ENCODE results near the gene ITGAV. TPM values are rescaled to one million over a fixed set of nuclear protein-coding genes. Genes with fewer than 3 reads are reported as not detected.

ITGAV gene
- total and polyA plus RNA-seq, 4 donors = 27.9 to 146 (median 88.9) TPM

DNA sequence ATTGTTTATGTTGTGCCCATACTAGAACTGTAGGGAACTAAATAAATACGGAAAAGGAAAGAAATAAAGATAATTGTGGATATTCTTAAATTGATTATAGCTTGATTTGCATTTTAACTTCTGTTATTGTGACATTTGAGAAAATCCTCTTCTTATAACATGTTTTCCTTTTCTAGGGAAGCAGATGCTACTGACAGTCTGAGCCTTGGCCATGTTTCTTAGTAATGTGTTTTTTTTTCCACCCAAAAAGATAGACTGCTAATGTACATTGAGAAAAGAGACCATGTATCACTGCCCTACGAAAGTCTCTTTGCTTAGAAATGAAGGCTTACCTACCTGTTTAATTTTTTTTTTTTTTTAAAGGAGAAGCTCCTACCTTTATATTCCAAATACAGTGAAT lies 22.2 kb downstream of the ITGAV start:
- no peak overlapping the region for H3K4me3 ChIP-seq (ENCODE audit: low read length in 2 of 2)
- WGBS, 2 donors = 97% methylated on average over 2 of the region's 2 CpGs
- no peaks in the 10 kb centered on the region for H3K36me3 ChIP-seq (ENCODE audit: control insufficient read depth in 1 of 2, insufficient read depth in 2 of 2, low read length in 1 of 2)
- no peak for ATAC-seq (ENCODE audit: low FRiP score)
- no peaks in the 10 kb centered on the region for H3K4me1 ChIP-seq (ENCODE audit: control insufficient read depth in 1 of 2, insufficient read depth in 2 of 2, low read length in 2 of 2)
- no peak for DNase-seq
- no peaks in the 10 kb centered on the region for H3K27me3 ChIP-seq (ENCODE audit: control insufficient read depth in 1 of 2, insufficient read depth in 2 of 2, low read length in 1 of 2)
- H3K9me3 ChIP-seq (ENCODE audit: control insufficient read depth, low read length) = no peaks in the 10 kb centered on the region
- intact Hi-C loops (cut with DNase I) = no loop called here
- no peak overlapping the region for H3K27ac ChIP-seq (ENCODE audit: low read depth in 1 of 2, low read length in 2 of 2)

DNA sequence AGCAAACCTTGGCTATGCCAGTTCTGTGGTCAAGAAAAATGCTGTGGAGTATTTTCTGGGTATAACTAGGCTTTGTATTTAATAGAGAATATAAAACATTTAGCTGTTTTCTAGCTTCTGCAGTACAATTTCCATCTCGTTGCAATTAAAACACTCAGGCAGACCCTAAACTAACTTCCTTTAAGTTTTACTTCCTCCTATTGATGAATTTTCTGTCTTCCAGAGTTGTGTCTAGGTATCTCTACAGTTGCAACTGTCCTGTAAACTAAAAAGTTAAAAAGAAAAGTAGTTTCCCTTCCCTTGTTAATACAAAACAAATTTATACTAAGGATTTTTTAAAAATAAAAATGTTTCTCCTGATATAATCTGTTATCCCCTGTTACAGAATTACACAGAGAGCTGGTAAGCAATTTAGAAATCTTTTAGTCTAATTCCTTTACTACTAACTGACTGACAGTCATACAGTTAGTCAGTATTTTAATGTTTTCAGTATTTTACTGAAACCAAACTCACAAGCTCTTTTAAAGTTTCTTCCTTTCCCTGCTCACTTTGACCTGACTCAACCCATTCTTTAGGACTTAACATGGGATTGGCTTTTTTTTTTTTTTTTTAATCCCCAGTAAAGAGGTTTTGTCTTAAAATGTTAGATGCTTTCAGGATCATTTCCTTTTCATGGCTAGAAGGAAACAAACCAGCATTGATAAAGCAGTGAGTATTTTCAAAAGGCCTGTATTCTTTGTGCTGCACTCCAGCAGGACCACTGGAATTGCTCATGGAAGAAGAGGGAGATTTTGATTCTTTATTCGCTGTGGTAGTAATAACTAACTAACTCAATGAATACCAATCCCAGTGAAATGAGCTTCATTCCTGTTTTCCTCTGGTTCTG lies 22.9 kb downstream of the ITGAV start:
- no peak overlapping the region for H3K4me3 ChIP-seq (ENCODE audit: low read length in 2 of 2)
- no peak overlapping the region for H3K27ac ChIP-seq (ENCODE audit: low read depth in 1 of 2, low read length in 2 of 2)
- no peaks in the 10 kb centered on the region for H3K9me3 ChIP-seq (ENCODE audit: control insufficient read depth, low read length)
- no peak for DNase-seq
- H3K4me1 ChIP-seq (ENCODE audit: control insufficient read depth in 1 of 2, insufficient read depth in 2 of 2, low read length in 2 of 2) = no peaks in the 10 kb centered on the region
- H3K36me3 ChIP-seq (ENCODE audit: control insufficient read depth in 1 of 2, insufficient read depth in 2 of 2, low read length in 1 of 2) = no peaks in the 10 kb centered on the region
- 68 to 70% methylated on average over 2 of the region's 2 CpGs for WGBS, 2 donors
- no peak for ATAC-seq (ENCODE audit: low FRiP score)
- intact Hi-C loops (cut with DNase I) = no loop called here
- H3K27me3 ChIP-seq (ENCODE audit: control insufficient read depth in 1 of 2, insufficient read depth in 2 of 2, low read length in 1 of 2) = no peaks in the 10 kb centered on the region

DNA sequence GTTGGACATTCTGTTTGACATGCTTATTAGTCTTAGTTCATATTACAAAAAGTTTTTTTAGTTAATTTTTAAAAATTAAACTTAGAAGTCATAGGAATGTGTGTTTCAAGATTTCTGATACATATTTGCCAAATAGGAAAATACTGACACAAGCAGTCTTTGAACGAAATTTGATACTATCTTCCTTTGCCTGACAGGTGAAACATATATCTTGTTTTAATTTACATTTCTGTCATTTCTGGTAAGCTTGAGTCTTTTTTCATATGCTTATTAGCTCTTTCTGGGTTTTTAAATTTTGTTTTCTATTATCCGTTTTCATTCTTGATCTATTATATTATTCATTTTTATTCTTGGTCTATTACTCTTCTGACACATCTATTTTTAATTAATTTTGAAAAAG lies 24.5 kb downstream of the ITGAV start:
- intact Hi-C loops (cut with DNase I) = no loop called here

DNA sequence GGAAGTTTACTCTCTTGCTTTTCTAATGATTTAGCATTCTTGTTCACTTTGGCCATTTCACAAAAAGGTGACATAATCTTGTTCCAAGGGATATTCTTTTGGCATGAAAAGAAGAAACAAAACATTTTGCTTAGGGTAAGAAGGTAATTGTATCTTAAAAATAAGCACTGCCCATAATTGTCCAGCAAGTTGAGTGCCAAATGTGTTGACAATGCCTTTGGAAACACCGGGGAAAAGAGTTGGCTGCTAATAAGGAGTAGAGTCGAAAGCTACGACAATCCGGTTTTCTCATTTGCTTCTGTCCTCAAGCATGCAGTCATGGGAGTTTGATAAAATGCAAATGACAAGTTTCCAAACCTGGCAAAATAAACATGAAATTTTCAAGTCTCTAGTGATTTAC lies 27.3 kb downstream of the ITGAV start:
- no peaks in the 10 kb centered on the region for H3K9me3 ChIP-seq (ENCODE audit: control insufficient read depth, low read length)
- H3K4me1 ChIP-seq (ENCODE audit: control insufficient read depth in 1 of 2, insufficient read depth in 2 of 2, low read length in 2 of 2) = no peaks in the 10 kb centered on the region
- 44 to 59% methylated on average over 4 of the region's 4 CpGs for WGBS, 2 donors
- no peaks in the 10 kb centered on the region for H3K36me3 ChIP-seq (ENCODE audit: control insufficient read depth in 1 of 2, insufficient read depth in 2 of 2, low read length in 1 of 2)
- ATAC-seq (ENCODE audit: low FRiP score) (no peak), DNase-seq (no peak)
- no peak overlapping the region for H3K27ac ChIP-seq (ENCODE audit: low read depth in 1 of 2, low read length in 2 of 2)
- no peak overlapping the region for H3K4me3 ChIP-seq (ENCODE audit: low read length in 2 of 2)
- H3K27me3 ChIP-seq (ENCODE audit: control insufficient read depth in 1 of 2, insufficient read depth in 2 of 2, low read length in 1 of 2) = no peaks in the 10 kb centered on the region
- intact Hi-C loops (cut with DNase I) = no loop called here

More for the DNA sequence above, 24.5 kb downstream of the ITGAV start:
- Histone ChIP-seq H3K4me3 (ENCODE audit: low read length in 2 of 2) (no peak overlapping the region), H3K4me1 (ENCODE audit: control insufficient read depth in 1 of 2, insufficient read depth in 2 of 2, low read length in 2 of 2) (no peaks in the 10 kb centered on the region), H3K36me3 (ENCODE audit: control insufficient read depth in 1 of 2, insufficient read depth in 2 of 2, low read length in 1 of 2) (no peaks in the 10 kb centered on the region), H3K27me3 (ENCODE audit: control insufficient read depth in 1 of 2, insufficient read depth in 2 of 2, low read length in 1 of 2) (no peaks in the 10 kb centered on the region), H3K9me3 (ENCODE audit: control insufficient read depth, low read length) (no peaks in the 10 kb centered on the region), H3K27ac (ENCODE audit: low read depth in 1 of 2, low read length in 2 of 2) (no peak overlapping the region)
- no peak for DNase-seq
- no peak for ATAC-seq (ENCODE audit: low FRiP score)
- 80 to 90% methylated on average over 2 of the region's 2 CpGs for WGBS, 2 donors

DNA sequence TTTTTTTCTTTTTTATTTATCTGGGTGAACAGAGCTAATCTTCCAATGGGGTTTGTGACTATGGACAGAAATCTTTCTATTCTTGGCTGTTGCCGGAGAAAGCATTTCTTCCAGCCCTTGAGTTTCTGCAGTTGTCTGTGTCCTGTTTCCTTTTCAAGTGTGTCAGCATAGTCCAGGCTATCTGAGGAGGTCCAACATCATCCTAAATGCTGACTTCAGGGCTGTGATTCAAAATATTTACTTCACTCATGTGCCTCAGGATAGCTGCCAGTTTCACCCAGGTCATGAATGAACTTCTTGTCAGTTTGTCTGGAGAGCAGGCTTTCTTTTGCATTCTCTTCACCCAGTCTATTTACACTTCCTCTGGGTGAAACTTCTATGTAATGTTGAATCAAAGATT lies 27.9 kb downstream of the ITGAV start:
- no peaks in the 10 kb centered on the region for H3K4me1 ChIP-seq (ENCODE audit: control insufficient read depth in 1 of 2, insufficient read depth in 2 of 2, low read length in 2 of 2)
- H3K9me3 ChIP-seq (ENCODE audit: control insufficient read depth, low read length) = no peaks in the 10 kb centered on the region
- no peak overlapping the region for H3K4me3 ChIP-seq (ENCODE audit: low read length in 2 of 2)
- H3K27ac ChIP-seq (ENCODE audit: low read depth in 1 of 2, low read length in 2 of 2) = no peak overlapping the region
- no peaks in the 10 kb centered on the region for H3K36me3 ChIP-seq (ENCODE audit: control insufficient read depth in 1 of 2, insufficient read depth in 2 of 2, low read length in 1 of 2)
- no peak for ATAC-seq (ENCODE audit: low FRiP score)
- intact Hi-C loops (cut with DNase I) = no loop called here
- 89 to 90% methylated on average over 1 of the region's 1 CpG for WGBS, 2 donors
- no peak for DNase-seq
- H3K27me3 ChIP-seq (ENCODE audit: control insufficient read depth in 1 of 2, insufficient read depth in 2 of 2, low read length in 1 of 2) = no peaks in the 10 kb centered on the region

DNA sequence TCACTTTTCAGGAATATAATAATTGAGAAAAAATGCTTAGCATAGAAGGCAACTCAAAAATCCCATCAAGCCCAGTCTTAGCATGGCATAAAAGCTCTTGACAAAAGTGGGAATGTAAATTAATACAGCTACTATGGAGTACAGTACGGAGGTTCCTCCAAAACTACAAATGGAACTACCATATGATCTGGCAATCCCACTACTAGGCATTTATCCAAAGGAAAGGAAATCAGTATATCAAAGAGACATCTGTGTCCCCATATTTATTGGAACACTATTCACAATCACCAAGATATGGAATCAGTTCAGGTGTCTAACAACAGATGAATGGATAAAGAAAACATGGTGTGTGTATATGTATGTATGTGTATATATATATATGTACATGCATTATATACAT lies 28.8 kb downstream of the ITGAV start:
- no peaks in the 10 kb centered on the region for H3K4me1 ChIP-seq (ENCODE audit: control insufficient read depth in 1 of 2, insufficient read depth in 2 of 2, low read length in 2 of 2)
- WGBS, 2 donors = 100% methylated on average over 1 of the region's 1 CpG
- no peaks in the 10 kb centered on the region for H3K36me3 ChIP-seq (ENCODE audit: control insufficient read depth in 1 of 2, insufficient read depth in 2 of 2, low read length in 1 of 2)
- intact Hi-C loops (cut with DNase I) = no loop called here
- H3K27ac ChIP-seq (ENCODE audit: low read depth in 1 of 2, low read length in 2 of 2) = no peak overlapping the region
- H3K9me3 ChIP-seq (ENCODE audit: control insufficient read depth, low read length) = no peaks in the 10 kb centered on the region
- H3K27me3 ChIP-seq (ENCODE audit: control insufficient read depth in 1 of 2, insufficient read depth in 2 of 2, low read length in 1 of 2) = no peaks in the 10 kb centered on the region
- DNase-seq (no peak), ATAC-seq (ENCODE audit: low FRiP score) (no peak)
- H3K4me3 ChIP-seq (ENCODE audit: low read length in 2 of 2) = no peak overlapping the region

DNA sequence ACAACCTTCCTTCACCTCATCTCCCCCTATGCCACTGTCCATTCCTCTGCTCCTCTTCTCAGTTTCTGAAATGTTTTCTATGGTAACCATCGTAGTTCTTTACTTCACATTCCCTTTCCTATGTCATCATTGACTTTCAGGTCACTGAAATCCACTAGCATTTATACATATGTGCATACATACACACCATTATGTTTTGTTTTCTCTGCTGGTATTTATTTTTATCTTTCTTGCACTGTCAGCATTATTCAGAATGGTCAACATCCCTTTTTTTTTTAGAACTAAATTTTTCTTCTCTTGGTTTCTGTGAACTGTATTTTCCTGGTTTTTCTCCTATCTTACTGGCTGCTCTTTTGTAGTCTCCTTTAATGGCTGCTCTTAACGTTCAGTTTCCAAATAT lies 33.2 kb downstream of the ITGAV start:
- H3K36me3 ChIP-seq (ENCODE audit: control insufficient read depth in 1 of 2, insufficient read depth in 2 of 2, low read length in 1 of 2) = peaks cover 0 to 9% of the 10 kb centered on the region in 2 donors
- H3K9me3 ChIP-seq (ENCODE audit: control insufficient read depth, low read length) = no peaks in the 10 kb centered on the region
- intact Hi-C loops (cut with DNase I) = no loop called here
- H3K27ac ChIP-seq (ENCODE audit: low read depth in 1 of 2, low read length in 2 of 2) = no peak overlapping the region
- WGBS, 2 donors = 76 to 85% methylated on average over 2 of the region's 2 CpGs
- no peak overlapping the region for H3K4me3 ChIP-seq (ENCODE audit: low read length in 2 of 2)
- H3K4me1 ChIP-seq (ENCODE audit: control insufficient read depth in 1 of 2, insufficient read depth in 2 of 2, low read length in 2 of 2) = no peaks in the 10 kb centered on the region
- no peaks in the 10 kb centered on the region for H3K27me3 ChIP-seq (ENCODE audit: control insufficient read depth in 1 of 2, insufficient read depth in 2 of 2, low read length in 1 of 2)
- no peak for ATAC-seq (ENCODE audit: low FRiP score)
- no peak for DNase-seq

DNA sequence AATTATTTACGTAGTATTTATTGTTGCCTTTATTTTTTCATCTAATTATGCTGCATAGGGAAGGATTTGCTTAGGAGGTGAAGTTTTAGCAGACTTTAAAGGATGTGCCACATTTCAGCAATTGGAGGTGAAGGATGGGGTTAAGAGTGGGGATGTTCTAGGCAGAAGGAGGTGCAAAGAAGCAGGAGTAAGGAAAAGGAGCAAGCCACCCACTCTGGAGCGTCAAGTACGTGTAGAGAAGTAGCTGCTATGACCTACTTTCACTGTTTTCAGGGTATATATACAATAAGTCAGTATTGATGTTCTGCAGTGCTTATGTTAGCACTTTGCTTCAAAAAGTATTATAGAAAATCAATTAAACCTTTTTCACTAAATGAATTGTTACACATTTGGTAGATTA lies 34.4 kb downstream of the ITGAV start:
- no peak overlapping the region for H3K4me3 ChIP-seq (ENCODE audit: low read length in 2 of 2)
- H3K27ac ChIP-seq (ENCODE audit: low read depth in 1 of 2, low read length in 2 of 2) = no peak overlapping the region
- DNase-seq (no peak), ATAC-seq (ENCODE audit: low FRiP score) (no peak)
- peaks cover 0 to 9% of the 10 kb centered on the region in 2 donors for H3K36me3 ChIP-seq (ENCODE audit: control insufficient read depth in 1 of 2, insufficient read depth in 2 of 2, low read length in 1 of 2)
- intact Hi-C loops (cut with DNase I) = no loop called here
- H3K27me3 ChIP-seq (ENCODE audit: control insufficient read depth in 1 of 2, insufficient read depth in 2 of 2, low read length in 1 of 2) = no peaks in the 10 kb centered on the region
- no peaks in the 10 kb centered on the region for H3K4me1 ChIP-seq (ENCODE audit: control insufficient read depth in 1 of 2, insufficient read depth in 2 of 2, low read length in 2 of 2)
- no peaks in the 10 kb centered on the region for H3K9me3 ChIP-seq (ENCODE audit: control insufficient read depth, low read length)
- 88 to 97% methylated on average over 3 of the region's 3 CpGs for WGBS, 2 donors

DNA sequence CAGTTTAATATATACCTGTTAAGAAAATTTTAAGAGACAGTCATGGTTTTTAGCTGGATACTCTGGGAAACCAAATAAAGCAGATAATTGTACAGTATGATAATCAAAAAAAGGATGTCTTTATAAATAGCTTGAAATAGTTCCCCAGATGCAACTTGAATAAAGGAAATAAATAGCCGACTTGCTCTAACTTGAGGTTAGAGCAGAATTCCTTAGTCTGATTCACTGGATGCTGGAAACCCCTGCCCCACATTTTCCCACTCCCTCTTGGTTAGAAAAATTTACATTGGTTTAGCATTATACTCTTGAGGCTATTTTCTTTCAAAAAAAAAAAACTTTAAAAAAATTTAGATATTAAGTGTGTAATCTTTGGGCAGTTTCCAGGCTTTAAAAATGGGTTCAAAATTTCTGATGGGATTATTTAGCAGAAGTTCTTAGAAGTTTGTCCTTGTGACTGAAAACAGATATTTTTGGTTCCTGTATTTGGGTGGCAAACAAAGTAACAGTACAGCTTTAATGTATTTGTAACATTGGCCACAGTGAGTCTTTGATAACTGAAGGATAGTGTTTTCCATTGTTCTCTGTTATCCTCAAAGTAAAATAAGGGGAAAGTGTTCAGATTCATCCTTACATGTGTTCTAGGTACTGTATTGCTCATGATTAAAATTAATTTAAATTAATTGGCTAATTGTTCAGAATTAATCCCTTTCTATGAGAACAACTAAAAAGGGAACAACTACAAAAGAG lies 39.6 kb downstream of the ITGAV start:
- H3K9me3 ChIP-seq (ENCODE audit: control insufficient read depth, low read length) = no peaks in the 10 kb centered on the region
- H3K36me3 ChIP-seq (ENCODE audit: control insufficient read depth in 1 of 2, insufficient read depth in 2 of 2, low read length in 1 of 2) = peaks cover 0 to 3% of the 10 kb centered on the region in 2 donors
- intact Hi-C loops (cut with DNase I) = no loop called here
- no peaks in the 10 kb centered on the region for H3K27me3 ChIP-seq (ENCODE audit: control insufficient read depth in 1 of 2, insufficient read depth in 2 of 2, low read length in 1 of 2)
- H3K4me3 ChIP-seq (ENCODE audit: low read length in 2 of 2) = no peak overlapping the region
- no peak overlapping the region for H3K27ac ChIP-seq (ENCODE audit: low read depth in 1 of 2, low read length in 2 of 2)
- ATAC-seq (ENCODE audit: low FRiP score) (no peak), DNase-seq (no peak)
- H3K4me1 ChIP-seq (ENCODE audit: control insufficient read depth in 1 of 2, insufficient read depth in 2 of 2, low read length in 2 of 2) = no peaks in the 10 kb centered on the region
- WGBS, 2 donors = 79 to 85% methylated on average over 1 of the region's 1 CpG

Measured in aorta (tissue), 5 donors.